B cell (primary cell): ENCODE measurements around the gene PCDHA1. TPM values are rescaled to one million over a fixed set of nuclear protein-coding genes. Genes with fewer than 3 reads are reported as not detected.

Source experiments
- ATAC-seq: fragments of 200-7000 bp; cut with Tn5 transposase; one replicate; pipeline ENCODE4 v1.10.0; 2021; ENCODE audit warnings: low read depth, mild to moderate bottlenecking, moderate number of reproducible peaks, moderate library complexity
- CTCF ChIA-PET: fragments of 350-600 bp; sonication (Branson Sonifier 250); formaldehyde crosslinking; loops from one replicate; lab custom pipeline; 2021; ENCODE audit warnings: antibody characterized with exemption, inconsistent platforms; lab: Charles Lee
- POLR2A ChIA-PET: fragments of 350-600 bp; sonication (Branson Sonifier 250); formaldehyde crosslinking; loops from one replicate; lab custom pipeline; 2021; ENCODE audit warnings: antibody characterized with exemption; lab: Charles Lee
- DNase-seq: peaks from one replicate; pipeline ENCODE4 v3.0.0; 2013
- H2AFZ ChIP-seq: 2 replicates; pipeline ENCODE4 v1.6.1; 2012; ENCODE audit warnings: mild to moderate bottlenecking, low read depth, low read length; ENCODE audit not compliant: insufficient read depth, poor library complexity, severe bottlenecking
- H3K27ac ChIP-seq, 2 donors: 1 replicate in 1 of 2; 2 replicates in 1 of 2; pipeline ENCODE4 v1.5.1; 2012 to 2013; ENCODE audit warnings: low read length in 2 of 2, mild to moderate bottlenecking in 2 of 2, moderate library complexity in 1 of 2
- H3K27me3 ChIP-seq, 4 experiments: fragments of 200-600 bp in 1 of 4; sonication (generic) in 1 of 4; replicated peaks in 1 of 4; 1 replicate in 2 of 4; 2 replicates in 2 of 4; pipeline versions ENCODE4 v1.6.1 to v1.7.0; 2013 to 2016; ENCODE audit warnings: low read length in 3 of 4, mild to moderate bottlenecking in 2 of 4, mixed read lengths in 1 of 4, moderate library complexity in 1 of 4; ENCODE audit not compliant: insufficient read depth in 4 of 4, control insufficient read depth in 3 of 4; ENCODE audit errors: control extremely low read depth in 1 of 4
- H3K36me3 ChIP-seq, 2 experiments: replicated peaks in 1 of 2; 1 replicate in 1 of 2; 2 replicates in 1 of 2; pipeline versions ENCODE4 v1.6.1 to v1.7.1; 2013; ENCODE audit warnings: low read length in 1 of 2; ENCODE audit not compliant: insufficient read depth in 2 of 2, control insufficient read depth in 1 of 2; ENCODE audit errors: control extremely low read depth in 1 of 2, extremely low read depth in 1 of 2
- H3K4me1 ChIP-seq, 2 donors: fragments of 200-600 bp in 1 of 2; sonication (generic) in 1 of 2; 1 replicate in 1 of 2; 2 replicates in 1 of 2; pipeline versions ENCODE4 v1.5.1 to v1.6.1; 2013 to 2017; ENCODE audit warnings: low read length in 2 of 2; ENCODE audit not compliant: control insufficient read depth in 2 of 2, insufficient read depth in 2 of 2
- H3K4me2 ChIP-seq: replicated peaks from 2 replicates; pipeline ENCODE3; 2012; ENCODE audit warnings: mild to moderate bottlenecking, low read depth, low read length; ENCODE audit not compliant: poor library complexity, severe bottlenecking
- H3K4me3 ChIP-seq, 5 experiments: fragments of 200-600 bp in 1 of 5; sonication (generic) in 1 of 5; 1 replicate in 3 of 5; 2 replicates in 2 of 5; pipeline versions ENCODE4 v1.5.1 to v1.7.0; 2011 to 2016; ENCODE audit warnings: low read length in 4 of 5, mild to moderate bottlenecking in 4 of 5, low read depth in 2 of 5, control low read depth in 1 of 5, moderate library complexity in 1 of 5; ENCODE audit not compliant: insufficient read depth in 1 of 5; ENCODE audit errors: control extremely low read depth in 1 of 5, extremely low read depth in 1 of 5
- H3K79me2 ChIP-seq: fragments of 200-600 bp; sonication (generic); one replicate; pipeline ENCODE4 v1.6.0; 2016; ENCODE audit warnings: low read length; ENCODE audit not compliant: control insufficient read depth, insufficient read depth
- H3K9ac ChIP-seq: fragments of 200-600 bp; sonication (generic); 2 replicates; pipeline ENCODE4 v1.6.1; 2017; ENCODE audit warnings: mild to moderate bottlenecking, low read length, moderate library complexity
- H3K9me3 ChIP-seq, 3 donors: one replicate each; pipeline versions ENCODE4 v1.6.1 to v1.7.1; 2013; ENCODE audit warnings: low read length in 2 of 3; ENCODE audit not compliant: control insufficient read depth in 2 of 3, insufficient read depth in 1 of 3; ENCODE audit errors: control extremely low read depth in 1 of 3
- H4K20me1 ChIP-seq: 2 replicates; pipeline ENCODE4 v1.6.0; 2012; ENCODE audit warnings: mild to moderate bottlenecking, low read length; ENCODE audit not compliant: insufficient read depth, control insufficient read depth, poor library complexity, severe bottlenecking
- H3K27ac Mint-ChIP-seq: one replicate; pipeline ENCODE4 v1.8.0; 2021; ENCODE audit warnings: mixed read lengths
- H3K27me3 Mint-ChIP-seq: one replicate; pipeline ENCODE4 v1.8.0; 2021; ENCODE audit warnings: mixed read lengths
- H3K4me1 Mint-ChIP-seq: one replicate; pipeline ENCODE4 v1.8.0; 2021; ENCODE audit warnings: mixed read lengths
- H3K4me3 Mint-ChIP-seq: one replicate; pipeline ENCODE4 v1.8.0; 2021; ENCODE audit warnings: mixed read lengths
- H3K9me3 Mint-ChIP-seq: one replicate; pipeline ENCODE4 v1.8.0; 2022; ENCODE audit warnings: mixed read lengths; ENCODE audit not compliant: insufficient read depth
- CTCF ChIP-seq: fragments of 200-600 bp; IDR thresholded peaks from one replicate; pipeline ENCODE4 v1.8.0; 2022; ENCODE audit warnings: antibody characterized with exemption, mild to moderate bottlenecking
- EZH2 ChIP-seq: IDR thresholded peaks from 2 replicates; pipeline ENCODE4 v1.6.1; 2012; ENCODE audit warnings: borderline replicate concordance, low read depth, mild to moderate bottlenecking, moderate library complexity, low read length; ENCODE audit not compliant: insufficient read depth, poor library complexity, severe bottlenecking
- WGBS: methylation state at CpG from one replicate; pipeline ENCODE4 v1.1.5; 2013; ENCODE audit warnings: missing lambda C conversion rate; ENCODE audit not compliant: insufficient coverage; 5-methylcytosine and 5-hydroxymethylcytosine counted together
- intact Hi-C: fragments of 100-400 bp; cut with micrococcal nuclease; formaldehyde crosslinking; loops from one replicate; pipeline ENCODE4 v1.10.0; 2022
- polyA plus RNA-seq: library from polyadenylated mRNA; depleted of rRNA; stranded (reverse); fragments of >200 nt; gene quantifications from 2 replicates; pipeline ENCODE4 v1.2.3, GENCODE V29; 2012
- total RNA-seq, 2 donors: library from RNA; stranded (reverse); fragments of 120-200 nt in 1 of 2; gene quantifications; 1 replicate in 1 of 2; 2 replicates in 1 of 2; pipeline versions ENCODE4 v1.2.3 to v1.2.4, GENCODE V29; 2013 to 2022

The PCDHA1 gene
- total and polyA plus RNA-seq, 2 donors (not counting 1 experiment from before 2014, with no cell fraction given): not detected

- Histone ChIP-seq H3K79me2 (no peaks in the 10 kb centered on the region), H3K4me1 (peaks cover 0 to 7% of the 10 kb centered on the region in 2 donors), H3K9ac (no peak overlapping the region), H4K20me1 (no peaks in the 10 kb centered on the region), H3K4me3 (no peak overlapping the region), H2AFZ (no peak overlapping the region), H3K36me3 (no peaks in the 10 kb centered on the region), H3K27me3 (peaks cover 0 to 13% (median 9%) of the 10 kb centered on the region in 4 experiments), H3K27ac (no peak overlapping the region), H3K4me2 (no peak overlapping the region), H3K9me3 (no peaks in the 10 kb centered on the region)
- Mint-ChIP-seq H3K4me3 (no peak overlapping the region), H3K27ac (no peak overlapping the region), H3K27me3 (peaks cover 30% of the 10 kb centered on the region), H3K9me3 (no peaks in the 10 kb centered on the region), H3K4me1 (peaks cover 3% of the 10 kb centered on the region)
- TF ChIP-seq CTCF (no peak), EZH2 (no peak)
- ATAC-seq (no peak), DNase-seq (no peak)
- ChIA-PET POLR2A (no interaction called here), CTCF (no interaction called here)
- intact Hi-C loops: no loop called here
- WGBS: 18% methylated on average over 2 of the region's 9 CpGs
These were observed 215.5 kb downstream of the PCDHA1 start for GRCh38 chr5:141001446-141001843.

- no peak overlapping the region for H3K4me3 Mint-ChIP-seq
These were observed 216.1 kb downstream of the PCDHA1 start for GRCh38 chr5:141001844-141002604.

More at GRCh38 chr5:141001844-141002604, 216.1 kb downstream of the PCDHA1 start:
- Histone ChIP-seq H3K9ac (no peak overlapping the region), H3K36me3 (no peaks in the 10 kb centered on the region), H3K4me3 (no peak overlapping the region), H3K9me3 (no peaks in the 10 kb centered on the region), H3K4me2 (no peak overlapping the region), H3K4me1 (peaks cover 0 to 7% of the 10 kb centered on the region in 2 donors), H3K79me2 (no peaks in the 10 kb centered on the region), H3K27ac (no peak overlapping the region), H3K27me3 (peaks cover 0 to 13% (median 9%) of the 10 kb centered on the region in 4 experiments), H4K20me1 (no peaks in the 10 kb centered on the region), H2AFZ (no peak overlapping the region)
- CTCF ChIA-PET: no interaction called here
- Mint-ChIP-seq H3K27ac (no peak overlapping the region), H3K4me1 (peaks cover 3% of the 10 kb centered on the region), H3K27me3 (peaks cover 32% of the 10 kb centered on the region), H3K9me3 (no peaks in the 10 kb centered on the region)
- POLR2A ChIA-PET: no interaction called here
- ATAC-seq (no peak), DNase-seq (no peak)
- intact Hi-C loops: no loop called here
- TF ChIP-seq CTCF (no peak), EZH2 (no peak)
- WGBS: 6% methylated on average over 18 of the region's 19 CpGs
